ENCODE data around the gene NFAT5.

Gene NFAT5

DNA sequence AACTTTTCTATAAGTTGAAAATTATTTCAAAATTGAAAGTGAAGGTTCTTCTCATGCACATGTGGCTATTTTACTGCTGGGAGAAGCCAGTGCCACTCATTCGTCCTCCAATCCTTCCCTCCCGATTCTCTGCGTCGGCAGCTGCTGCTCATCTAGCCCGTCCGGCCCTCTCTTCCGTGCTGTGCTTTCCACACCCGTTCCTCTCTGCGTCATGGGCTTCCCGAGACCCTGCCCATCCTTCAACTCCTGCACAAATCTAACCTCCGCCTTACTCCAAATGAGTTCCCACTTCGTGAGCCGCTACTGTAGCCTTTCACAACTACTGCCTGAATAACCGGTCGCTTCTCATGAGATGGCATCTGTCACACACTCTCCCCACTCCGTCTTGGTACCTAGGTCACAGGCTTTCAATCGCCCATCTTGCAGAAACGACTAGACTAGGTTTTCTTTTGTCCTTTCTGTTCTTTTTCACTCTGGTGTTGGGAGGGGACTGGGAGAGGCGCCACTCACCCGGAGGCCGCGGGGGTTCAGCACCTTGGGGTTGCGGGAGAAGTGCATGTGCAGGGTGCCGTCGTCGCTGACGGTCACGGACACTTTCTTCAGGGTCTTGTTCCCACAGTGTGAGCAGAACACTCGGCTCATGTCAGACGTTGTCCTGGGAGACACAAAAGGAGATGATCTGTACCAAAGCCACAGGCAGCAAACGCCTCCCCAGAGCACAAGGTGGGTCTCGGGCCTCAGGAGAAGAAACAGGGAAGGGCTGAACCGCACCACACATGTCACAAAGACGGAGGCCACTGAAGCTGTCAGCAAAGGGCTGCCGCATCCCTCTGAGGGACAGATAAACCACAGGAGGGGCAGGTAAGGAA, 178.8 kb downstream of the NFAT5 start:
- DNase-seq: no peak

DNA sequence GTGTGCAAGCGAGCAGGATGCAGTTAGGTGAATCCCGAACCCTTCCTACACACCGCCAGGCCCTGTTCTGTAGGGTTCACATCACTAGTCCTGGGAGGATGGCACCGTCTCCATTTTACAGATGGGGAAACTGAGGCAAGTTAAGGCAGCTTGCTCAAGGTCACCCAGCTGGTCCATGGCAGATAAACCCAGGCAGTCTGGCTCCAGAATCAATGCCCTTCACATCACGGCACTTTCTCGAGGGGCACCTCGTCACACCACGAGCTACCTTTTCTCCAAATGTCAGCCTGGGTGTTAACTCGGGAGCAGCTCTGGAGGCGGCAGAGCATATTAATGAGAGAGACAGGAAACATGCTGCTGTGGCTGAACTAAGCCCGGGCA, 179.5 kb downstream of the NFAT5 start:
- DNase-seq: no peak

DNA sequence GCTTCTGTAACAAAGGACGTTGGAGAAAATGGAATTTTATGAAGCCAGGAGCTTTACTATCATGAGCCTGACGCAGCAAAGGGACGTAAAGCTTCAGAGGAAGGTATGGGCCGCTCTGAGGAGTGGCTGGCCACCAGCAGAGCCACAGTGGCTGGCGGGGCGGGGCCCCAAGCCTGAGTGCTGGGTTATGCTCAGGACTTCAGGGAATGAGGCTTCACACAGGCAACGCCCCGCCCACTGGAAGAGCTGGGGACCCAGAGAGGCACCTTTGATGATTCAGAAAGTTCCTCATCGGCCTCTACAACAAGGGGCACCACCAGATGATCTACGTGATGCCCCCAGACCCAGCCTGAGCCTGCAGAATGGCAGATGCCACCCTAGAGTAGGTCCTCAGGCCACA, 180.2 kb downstream of the NFAT5 start:
- DNase-seq: no peak

DNA sequence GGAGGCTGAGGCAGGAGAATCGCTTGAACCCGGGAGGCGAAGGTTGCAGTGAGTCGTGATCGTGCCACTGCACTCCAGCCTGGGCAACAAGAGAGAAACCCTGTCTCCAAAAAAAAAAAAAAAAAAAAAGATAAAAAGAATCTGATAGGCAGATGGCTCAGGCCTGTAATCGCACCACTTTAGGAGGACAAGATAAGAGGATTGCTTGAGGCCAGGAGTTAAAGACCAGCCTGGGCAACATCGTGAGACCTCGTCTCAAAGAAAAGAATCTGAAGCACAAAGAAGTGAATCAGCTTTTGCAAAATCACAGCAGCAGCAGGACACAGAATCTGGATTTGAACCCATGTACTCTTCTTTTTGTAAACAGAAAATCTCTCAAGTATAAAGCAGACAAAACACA, 181.3 kb downstream of the NFAT5 start:
- no peak for DNase-seq

DNA sequence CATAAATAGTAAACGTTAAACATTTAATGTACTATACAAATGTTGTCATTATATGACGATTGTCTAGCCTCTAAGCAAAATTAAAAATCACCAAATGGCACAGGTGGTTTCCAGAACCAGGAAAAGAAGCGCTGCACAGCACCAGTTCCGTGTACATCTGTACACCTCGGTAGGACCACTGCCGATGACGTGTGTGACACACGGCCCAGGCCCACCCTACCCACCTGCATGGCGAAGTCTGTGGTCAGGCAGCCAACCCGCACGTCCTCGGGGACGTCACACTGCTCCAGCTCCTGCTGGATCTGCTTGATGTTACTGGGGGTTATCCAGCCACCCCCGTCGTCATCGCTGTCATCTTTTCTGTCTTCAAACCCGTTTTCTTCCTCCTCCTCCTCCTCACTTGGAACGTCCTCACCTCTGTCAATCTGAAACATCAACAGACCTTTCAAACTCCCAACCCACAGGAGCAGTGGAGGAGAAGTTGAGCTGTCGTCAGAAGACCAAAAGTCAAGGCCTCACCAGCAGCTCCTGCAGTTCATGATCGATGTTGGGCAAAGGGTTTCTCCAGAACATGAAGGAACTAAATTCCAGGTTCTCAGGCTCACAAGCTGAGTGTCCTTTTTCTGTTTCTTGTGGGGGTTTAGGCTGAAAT, 183.1 kb downstream of the NFAT5 start:
- DNase-seq: no peak

DNA sequence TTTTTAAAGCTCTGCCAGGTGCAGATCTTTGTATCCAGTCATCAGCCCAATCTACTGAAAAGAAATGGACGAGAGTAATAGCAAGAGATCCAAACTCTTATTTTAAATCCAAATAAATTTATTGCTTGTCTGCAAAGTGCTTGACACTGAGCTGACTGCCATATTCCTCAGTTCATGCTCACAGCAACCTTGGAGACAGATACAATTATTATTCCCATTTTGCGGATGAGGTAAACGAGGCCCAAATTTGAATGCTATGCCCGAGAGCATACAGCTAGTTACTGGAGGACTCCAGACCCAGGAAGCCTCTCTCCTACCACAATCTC, 188.3 kb downstream of the NFAT5 start:
- DNase-seq: no peak
